Measurements from ENCODE around the gene TMEM233.

GRCh38 chr12:119609358-119609757, 15.8 kb downstream of the TMEM233 start:
- TF ChIP-seq, protein P1, sequence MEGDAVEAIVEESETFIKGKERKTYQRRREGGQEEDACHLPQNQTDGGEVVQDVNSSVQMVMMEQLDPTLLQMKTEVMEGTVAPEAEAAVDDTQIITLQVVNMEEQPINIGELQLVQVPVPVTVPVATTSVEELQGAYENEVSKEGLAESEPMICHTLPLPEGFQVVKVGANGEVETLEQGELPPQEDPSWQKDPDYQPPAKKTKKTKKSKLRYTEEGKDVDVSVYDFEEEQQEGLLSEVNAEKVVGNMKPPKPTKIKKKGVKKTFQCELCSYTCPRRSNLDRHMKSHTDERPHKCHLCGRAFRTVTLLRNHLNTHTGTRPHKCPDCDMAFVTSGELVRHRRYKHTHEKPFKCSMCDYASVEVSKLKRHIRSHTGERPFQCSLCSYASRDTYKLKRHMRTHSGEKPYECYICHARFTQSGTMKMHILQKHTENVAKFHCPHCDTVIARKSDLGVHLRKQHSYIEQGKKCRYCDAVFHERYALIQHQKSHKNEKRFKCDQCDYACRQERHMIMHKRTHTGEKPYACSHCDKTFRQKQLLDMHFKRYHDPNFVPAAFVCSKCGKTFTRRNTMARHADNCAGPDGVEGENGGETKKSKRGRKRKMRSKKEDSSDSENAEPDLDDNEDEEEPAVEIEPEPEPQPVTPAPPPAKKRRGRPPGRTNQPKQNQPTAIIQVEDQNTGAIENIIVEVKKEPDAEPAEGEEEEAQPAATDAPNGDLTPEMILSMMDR (conservative IDR thresholded peaks at IDR 0.05; ENCODE audit: low read length), result no peak
- TF ChIP-seq EZH2phosphoT487 (IDR thresholded peaks at IDR 0.05; ENCODE audit: borderline replicate concordance, low read depth, low read length), result no peak
